Activated CD4-positive, alpha-beta T cell treated with anti-CD3 and anti-CD28 coated beads for 24 hours (primary cell): ENCODE data around the gene BICRAL.
A peak's percentile ranks its signal among the peaks of the same experiment; 100 is the strongest.
"Not testable (repeated sequence)": the region's sequence is repeated elsewhere in the genome, so short reads cannot be mapped to it uniquely, and the experiment has no call there.

Experiments
- DNase-seq, 2 donors: peaks; one replicate each; pipeline ENCODE4 v3.0.0-alpha.2; 2020; ENCODE audit warnings: low read depth in 2 of 2

BICRAL gene

DNA sequence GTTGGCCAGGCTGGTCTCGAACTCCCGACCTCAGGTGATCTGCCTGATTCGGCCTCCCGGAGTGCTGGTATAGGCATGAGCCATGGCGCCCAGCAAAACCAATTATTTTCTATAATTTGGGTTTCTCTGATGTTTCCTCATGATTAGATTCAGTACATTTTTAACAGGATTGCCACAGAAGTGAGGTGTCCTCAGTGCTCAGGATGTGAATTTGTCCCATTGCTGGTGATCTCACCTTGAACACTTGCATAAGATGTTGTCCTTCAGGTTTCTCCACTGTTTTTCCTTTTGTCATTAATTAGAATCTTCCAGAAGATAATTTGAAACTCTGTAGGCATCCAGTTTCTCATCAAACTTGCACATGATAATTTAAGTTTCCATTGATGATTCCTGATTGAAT, 52.2 kb downstream of the BICRAL start:
- DNase-seq: no peak

DNA sequence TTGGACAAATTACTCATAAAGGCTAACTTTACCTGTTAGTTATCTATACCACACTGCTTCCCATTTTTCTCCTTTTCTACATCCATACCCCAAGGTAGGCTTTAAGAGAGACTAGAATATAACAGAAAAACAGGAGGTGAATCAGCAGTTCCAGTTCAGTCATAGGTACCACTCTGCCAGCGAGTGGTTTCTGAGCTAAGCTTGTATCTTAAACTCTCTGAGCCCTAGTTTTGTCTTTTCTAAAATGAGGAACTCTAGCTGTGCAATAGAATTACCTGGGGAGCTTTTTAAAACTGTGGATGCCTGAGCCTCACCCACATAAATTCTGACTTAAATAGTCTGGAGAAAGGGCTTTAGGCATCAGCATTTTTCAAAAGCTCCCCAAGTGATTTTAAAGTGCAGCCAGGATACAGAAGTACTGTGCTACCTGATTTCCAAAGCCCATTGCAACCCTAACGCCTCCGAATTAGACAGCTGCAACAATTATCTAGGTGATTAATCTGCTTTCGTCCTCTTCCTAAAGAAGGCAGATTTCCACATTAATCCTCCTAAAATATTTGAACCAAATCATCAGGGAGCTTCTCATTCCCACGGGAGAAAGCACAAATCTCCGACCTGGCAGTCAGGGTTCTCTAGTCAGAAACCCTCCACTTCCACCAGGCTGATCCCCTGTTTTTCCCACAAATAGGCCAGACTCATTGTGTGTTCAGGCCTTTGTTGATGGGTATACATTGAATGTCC, 60.2 kb downstream of the BICRAL start:
- DNase-seq: no peak

DNA sequence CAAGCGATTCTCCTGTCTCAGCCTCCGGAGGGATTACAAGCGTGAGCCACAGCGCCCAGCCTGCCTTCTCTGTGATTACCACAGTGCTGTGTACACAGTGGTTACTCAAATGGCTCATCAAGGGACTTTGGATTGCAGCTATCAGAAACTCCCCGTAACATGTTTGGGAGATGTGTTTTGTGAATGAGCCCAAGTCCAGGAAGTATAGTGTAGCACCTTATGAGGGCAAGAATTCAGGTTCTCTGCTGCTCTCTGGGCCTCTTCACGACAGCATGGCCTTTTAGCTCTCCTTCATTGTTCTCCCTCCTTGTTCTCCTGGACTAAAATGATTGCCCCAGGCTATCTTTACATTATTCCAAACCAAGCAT, 63.5 kb downstream of the BICRAL start:
- no peak for DNase-seq

DNA sequence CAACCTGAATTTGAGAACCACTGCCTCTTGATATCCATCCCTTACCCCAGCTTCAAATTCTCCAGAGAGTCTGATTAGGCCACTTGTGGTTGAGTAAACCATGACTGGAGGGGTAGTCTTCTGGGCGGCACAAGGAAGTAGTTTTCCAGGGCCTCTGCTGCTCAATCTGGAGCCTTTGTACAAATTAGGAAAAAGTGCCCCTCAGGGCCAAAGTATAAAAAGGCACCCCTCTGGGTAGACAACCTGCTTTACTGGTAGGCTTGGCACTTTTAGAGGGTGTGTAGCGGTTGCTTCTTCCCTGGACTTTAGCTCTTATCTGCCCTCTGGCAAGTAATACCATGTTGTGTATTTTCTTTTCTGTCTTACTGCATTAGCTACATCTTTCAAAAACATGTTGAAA, 64.7 kb downstream of the BICRAL start:
- no peak for DNase-seq

DNA sequence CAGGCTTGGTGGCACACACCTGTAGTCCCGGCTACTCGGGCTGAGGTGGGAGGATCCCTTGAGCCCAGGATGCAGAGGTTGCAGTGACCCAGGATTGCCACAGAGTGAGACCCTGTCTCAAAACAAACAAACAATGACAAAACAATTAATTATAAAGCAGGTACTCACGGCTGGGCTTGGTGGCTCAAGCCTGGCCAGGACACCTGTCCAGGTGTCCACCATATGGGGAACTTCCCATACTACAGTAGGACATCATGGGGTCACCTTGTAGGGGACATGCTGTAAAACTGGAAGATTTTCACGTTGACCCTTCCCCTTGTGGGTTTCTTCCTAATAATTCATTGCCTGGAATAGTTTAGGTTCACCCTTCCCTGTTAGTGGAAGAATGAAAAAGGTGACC, 66.8 kb downstream of the BICRAL start:
- DNase-seq: no peak

DNA sequence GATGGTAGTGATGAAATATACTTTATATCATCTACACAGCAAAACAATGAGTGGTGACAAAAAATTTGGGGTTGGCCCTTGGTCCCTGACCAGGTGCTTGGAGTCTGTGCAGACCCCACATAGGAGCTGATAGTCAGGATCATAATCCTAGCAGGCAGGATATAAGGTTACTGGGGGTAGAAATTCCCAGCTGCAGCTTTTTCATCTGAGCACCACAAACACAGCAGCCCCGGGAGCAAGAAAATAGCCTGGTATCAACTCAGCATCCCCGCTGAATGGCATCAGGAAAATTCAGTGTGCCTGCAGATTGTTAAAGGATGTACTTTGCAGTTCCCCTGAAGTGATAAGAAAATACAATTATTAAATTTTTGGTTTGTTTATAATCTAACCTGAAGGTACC, 69.7 kb downstream of the BICRAL start:
- DNase-seq: no peak

DNA sequence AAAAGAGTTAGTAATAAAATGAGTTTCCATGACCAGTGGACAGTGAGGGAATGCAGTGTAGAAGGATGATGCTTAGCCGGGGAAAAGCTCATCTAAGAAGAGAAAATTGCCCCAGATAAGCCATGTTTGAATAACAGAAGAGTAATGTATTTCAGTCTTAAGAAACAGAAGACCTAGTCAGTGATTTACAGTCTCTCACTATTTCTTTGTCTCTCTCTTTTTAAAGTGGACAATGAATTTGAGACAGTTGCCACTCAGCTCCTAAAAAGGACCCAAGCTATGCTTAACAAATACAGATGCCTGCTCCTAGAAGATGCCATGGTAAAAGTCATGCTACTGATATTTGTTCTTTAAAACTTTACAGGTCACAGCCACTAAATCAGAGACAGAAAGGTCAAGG, 78.2 kb downstream of the BICRAL start:
- no peak for DNase-seq

DNA sequence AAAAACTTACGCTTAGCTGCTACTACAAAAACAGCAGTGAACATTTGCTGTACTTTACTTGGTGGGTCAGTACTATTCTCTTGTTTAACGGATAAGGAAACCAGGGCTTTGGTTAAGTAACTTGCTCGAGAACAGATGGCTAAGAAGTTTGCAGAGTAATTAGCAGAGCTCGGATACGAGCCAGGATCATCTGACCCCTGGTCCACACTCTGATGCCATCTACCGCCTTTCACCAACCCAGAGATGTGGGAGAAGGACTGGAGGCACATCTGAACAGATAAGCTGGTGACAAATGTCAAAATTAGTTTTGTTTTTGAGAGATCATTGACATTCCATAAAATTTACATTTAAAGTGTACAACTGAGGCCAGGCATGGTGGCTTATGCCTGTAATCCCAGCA, 78.6 kb downstream of the BICRAL start:
- DNase-seq: no peak

DNA sequence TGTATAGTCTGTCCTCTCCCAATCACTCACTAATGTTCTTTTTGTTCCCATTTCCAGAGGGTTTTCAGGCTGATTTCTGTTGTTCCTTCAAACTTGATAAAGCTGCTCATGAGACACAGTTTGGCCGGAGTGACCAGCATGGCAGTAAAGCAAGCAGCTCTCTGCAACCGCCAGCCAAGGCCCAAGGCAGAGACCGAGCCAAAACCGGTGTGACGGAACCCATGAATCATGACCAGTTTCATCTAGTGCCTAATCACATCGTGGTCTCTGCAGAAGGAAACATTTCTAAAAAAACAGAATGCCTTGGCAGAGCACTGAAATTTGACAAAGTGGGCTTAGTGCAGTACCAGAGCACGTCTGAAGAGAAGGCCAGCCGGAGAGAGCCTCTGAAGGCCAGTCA, 82.8 kb downstream of the BICRAL start:
- no peak for DNase-seq

DNA sequence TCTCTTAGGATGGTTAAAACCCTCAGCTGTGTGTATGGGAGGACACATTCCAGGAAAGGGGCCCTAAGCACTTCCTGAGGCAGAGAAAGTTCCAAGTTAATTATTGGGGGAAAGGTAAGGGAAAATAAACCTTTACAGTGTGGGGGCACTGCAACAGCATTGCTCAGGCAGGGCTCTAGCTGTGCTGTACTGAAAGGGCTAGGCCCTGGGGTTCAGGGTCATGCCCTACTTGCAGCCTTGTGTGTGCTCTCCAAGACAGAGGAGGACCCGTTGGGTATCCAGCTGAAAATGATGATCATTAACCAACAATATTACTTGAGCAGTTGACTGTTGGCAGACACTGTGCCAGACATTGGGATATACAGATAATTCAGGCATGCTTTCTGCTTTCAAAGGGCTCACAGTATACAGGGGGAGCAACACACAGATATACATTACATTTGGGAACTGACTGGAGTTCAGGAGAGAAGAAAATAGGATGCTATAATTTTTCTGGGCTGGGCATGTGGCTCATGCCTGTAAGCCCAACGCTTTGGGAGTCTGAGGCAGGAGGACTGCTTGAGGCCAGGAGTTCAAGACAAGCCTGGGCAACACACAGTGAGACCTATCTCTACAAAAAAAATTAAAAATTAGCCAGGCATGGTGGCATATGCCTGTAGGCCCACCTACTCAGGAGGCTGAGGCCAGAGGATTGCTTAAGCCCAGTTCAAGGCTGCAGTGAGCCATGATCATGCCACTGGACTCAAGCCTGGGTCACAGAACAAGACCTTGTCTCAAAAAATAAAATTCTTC, 88.5 kb downstream of the BICRAL start:
- DNase-seq: no peak

DNA sequence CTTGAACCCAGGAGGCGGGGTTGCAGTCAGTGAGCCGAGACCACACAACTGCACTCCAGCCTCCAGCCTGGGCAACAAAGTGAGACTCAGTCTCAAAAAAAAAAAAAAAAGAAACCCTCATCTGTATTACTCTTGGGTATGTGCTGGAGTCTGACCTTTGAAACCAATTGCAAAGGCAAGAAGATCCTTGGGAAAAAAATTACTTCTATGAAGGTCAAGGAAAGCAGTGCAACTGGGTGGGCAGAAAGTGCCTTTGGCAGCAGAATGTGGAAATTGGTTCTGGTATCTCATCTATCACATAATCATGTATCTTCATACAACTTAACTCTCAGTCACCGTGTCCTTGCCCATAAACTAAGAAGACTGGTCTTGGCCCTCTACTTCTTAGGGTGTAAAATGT, 89.9 kb downstream of the BICRAL start:
- DNase-seq: no peak

DNA sequence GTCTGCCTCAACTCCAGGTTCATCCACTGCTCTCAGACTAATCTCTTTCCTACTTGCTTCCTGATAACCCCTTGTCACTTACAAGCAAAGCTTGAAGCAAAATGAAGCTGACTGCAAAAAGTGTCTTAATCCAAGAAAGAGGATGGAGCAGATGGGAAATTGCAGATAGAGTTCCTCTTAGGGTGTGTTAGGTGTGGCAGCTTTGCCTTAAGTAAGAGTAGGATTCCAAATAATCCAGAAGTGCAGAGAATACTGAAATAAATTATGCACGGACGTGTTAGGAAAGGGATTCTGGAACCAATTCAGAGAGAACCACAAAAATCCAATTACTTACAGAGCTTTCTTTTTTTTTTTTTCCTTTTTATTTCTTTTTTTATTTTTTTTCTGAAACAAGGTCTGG, 91.5 kb downstream of the BICRAL start:
- no peak for DNase-seq

DNA sequence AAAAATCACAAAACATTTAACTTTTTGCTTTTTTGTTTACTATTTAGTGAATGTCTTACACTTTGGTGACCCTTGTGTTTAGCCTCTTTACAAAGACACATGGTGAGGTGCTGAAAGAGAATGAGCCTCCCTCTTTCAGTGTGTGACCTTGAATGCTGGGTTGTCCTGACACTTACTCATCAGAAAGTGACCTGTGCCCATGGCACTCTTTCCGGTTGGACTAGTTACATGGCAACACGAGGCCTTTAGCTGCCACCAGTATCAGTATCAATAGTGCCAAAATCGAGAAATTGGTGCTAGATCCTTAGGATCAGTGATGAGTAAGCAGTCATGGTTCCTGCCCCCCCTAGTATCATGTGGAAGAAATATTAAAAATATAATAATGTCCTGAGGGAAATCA, 95.8 kb downstream of the BICRAL start:
- DNase-seq: no peak

DNA sequence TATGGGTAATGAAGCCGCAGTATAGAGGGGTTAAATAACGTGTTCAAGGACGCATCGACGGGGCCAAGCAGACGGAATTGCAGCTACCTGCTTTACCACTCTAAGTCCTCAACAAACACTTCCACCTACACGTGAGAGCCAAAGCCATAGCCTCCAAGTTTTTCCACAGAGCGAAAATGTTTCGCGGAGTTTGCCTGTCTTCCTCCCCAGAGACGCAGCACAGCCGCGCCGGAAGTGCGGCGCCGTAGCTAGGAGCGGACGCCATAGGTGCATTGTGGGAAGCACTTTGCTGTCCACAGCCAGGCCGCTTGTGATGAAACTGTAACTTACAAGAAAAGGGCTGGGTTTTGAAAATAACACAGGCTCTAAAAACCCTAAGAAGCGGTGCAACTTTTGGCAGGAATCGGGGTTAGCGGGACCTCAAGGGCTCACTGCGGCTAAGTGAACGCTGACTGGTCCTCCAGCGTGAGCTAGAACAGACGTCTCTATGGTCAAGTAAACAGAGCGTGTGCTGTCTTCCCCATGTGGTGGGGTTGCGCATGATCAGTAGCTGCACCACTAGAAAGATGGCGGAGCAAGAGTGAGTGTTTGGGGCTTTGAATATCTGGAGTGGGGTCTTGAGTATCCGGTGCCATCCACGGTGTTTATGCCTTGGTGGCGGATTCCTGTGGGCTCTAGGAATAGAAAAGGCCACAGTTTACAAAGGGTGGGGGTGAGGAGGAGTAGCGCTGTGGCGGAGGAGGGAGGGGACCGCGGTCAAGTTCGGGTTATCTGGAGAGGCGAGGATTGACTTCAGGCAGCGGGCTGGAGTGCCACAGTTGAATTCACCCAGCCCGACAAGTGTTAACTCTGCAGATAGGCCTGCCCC, 97.8 kb downstream of the BICRAL start, which contains the start of gene RPL7L1:
TSS of gene RPL7L1 (plus strand) at position 245 of the 868 bp plus-strand sequence. CDS start at position 540, 295 bp downstream.
- peak; percentile 59 to 69 for DNase-seq

DNA sequence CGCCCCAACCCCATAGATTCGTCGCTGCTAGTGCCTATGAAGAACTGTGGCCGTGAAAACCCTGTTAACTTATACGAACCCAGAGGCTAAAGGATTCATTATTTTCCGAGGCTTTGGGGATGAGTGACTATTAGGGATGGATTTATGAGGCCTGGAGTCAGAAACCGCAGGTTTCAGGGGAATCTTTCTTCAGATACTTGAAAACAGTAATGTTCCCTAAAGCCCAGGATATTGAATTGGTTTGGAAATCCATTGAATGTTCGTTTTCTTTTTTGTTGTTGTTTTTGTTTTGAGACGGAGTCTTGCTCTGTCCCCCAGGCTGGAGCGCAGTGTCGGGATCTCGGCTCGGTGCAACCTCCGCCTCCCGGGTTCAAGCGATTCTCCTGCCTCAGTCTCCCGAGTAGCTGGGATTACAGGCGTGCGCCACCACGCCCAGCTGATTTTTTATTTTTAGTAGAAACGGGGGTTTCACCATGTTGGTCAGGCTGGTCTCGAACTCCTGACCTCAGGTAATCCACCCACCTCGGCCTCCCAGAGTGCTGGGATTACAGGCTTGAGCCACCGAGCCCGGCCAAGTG, 98.5 kb downstream of the BICRAL start:
- DNase-seq: not testable (repeated sequence)

DNA sequence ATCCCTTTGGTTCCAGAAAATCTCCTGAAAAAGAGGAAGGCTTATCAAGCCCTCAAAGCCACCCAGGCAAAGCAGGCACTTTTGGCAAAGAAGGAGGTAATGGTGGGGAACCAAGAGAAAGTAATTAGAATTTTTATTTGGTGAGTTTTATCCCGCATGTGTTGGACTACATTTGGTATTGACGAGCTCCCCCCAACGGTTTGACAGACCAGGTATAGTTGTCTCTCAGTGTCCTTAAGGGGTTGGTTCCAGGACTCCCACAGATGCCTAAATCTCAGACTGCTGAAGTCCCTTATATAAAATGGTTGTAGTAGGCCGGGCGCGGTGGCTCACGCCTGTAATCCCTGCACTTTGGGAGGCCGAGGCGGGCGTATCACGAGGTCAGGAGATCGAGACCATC, 99.0 kb downstream of the BICRAL start:
- not testable (repeated sequence) for DNase-seq

DNA sequence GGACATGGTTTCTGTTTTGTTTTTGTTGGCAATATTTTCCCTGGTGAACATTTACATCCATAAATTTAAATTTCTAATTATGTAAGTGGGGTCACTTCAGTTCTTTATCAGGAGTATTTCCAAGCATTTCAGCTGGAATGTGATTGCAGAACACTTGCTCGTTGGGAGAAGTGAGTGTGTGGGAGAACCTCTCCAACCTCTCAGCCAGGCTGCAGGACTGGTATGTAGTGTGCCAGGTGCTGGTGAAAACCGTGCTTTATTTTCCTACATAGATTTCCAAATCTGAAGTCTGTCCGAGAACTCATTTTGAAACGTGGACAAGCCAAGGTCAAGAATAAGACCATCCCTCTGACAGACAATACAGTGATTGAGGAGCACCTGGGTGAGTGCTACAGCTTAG, 103.8 kb downstream of the BICRAL start:
- no peak for DNase-seq

DNA sequence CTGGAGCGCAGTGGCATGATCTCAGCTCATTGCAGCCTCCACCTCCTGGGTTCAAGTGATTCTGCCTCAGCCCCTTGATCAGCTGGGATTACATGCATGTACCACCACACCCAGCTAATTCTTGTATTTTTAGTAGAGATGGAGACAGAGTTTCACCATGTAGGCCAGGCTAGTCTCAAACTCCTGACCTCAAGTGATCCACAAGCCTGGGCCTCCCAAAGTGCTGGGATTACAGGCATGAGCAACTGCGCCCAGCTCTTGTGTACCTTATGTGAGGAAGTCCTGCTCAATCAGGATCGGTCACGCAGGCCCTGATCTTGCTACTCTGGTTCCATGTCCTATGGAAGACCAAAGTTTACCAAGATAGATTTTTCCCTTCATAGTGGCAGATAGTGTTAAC, 106.3 kb downstream of the BICRAL start:
- not testable (repeated sequence) for DNase-seq

DNA sequence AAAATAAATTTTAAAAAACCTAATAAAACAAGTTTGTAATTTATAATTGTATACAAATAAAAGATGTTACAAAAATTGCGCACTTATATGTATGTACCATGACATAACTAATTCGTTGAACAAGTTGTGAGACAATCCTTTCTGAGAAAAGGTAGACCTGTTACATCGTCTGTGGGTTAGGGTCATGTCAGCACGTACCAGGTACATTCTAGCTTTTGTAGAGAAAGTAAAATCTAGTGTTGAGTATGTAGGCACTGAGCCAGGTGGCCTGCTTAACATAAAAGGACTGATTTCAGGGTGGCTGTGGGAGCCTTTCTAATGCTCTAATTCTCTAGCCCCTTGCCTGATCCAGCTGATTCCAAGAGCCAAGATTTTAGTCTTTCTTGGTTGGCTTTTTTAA, 108.0 kb downstream of the BICRAL start:
- no peak for DNase-seq

DNA sequence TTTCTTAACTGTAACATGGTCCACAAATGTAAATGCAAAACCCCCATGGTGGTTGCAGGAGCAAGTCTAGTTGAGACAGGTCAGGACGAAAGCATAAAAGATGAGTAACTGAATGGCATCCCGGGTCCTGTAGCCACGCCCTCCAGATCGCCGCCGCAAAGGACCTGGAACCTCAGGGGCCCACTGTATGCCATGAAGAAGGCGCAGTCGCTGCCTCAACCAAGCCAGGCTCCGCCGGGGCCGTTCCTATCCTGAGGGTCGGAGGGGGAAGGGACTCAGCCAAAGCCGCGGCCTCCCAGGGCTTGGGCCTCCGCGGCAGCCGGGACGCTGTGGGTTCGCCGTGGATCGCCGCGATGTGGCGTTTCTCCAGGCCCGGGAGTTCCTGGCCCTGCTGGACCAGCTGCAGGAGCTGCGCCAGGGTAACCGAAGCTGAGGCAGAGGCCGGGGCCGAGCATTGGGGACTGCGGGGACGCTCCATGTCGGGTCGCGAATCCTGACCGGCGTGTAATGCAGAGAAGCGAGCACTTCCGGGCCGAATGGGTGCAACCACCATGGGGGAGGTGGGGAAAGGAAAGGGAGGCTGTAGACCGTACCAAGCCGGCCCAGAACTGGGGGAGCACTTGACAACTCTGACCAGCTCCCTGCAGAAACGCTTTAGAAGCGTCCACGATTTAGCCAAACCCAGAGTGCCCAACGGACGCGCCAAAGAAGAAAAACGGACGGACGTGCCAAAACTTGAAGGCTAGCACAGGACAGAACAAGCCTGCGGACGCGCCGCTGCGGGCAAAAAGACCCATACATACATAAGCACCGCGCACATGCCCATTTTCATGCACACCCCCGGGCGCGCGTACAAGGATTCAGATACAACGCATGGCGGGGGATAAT, 108.7 kb downstream of the BICRAL start:
- DNase-seq: peak; percentile 81 to 87

DNA sequence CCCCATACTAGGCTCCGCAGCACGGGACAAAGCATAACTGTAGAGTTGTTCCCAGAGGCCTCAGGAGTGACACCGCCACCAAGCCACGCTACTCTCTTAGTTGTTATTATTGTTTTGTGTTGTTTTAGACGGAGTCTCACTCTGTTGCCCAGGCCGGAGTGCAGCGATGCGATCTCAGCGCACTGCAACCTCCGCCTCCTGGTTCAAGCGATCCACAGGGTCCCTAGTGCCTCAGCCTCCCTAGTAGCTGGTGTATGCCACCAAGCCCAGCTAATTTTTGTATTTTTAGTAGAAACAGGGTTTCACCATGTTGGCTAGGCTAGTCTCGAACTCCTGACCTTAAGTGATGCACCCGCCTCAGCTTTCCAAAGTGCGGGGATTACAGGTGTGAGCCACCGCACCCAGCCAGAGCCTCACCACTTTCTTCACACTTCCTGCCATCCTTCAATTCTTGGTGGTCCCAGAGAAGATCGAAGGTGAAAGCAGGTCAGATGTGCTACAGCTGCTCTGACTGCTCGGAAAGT, 109.4 kb downstream of the BICRAL start:
- DNase-seq: no peak
